GM18526 (cell line): ENCODE results near the gene NKAIN2.

ENCODE experiments used
- POLR2A ChIP-seq: IDR thresholded peaks from 3 replicates; pipeline ENCODE4 v1.6.1; 2011; ENCODE audit not compliant: insufficient read length; ENCODE audit errors: extremely low read depth

The NKAIN2 gene

GRCh38 chr6:124010574-124010973 lies 206.9 kb downstream of the NKAIN2 start:
- TF ChIP-seq POLR2A: no peak

GRCh38 chr6:124011180-124011579 lies 207.5 kb downstream of the NKAIN2 start:
- no peak for TF ChIP-seq POLR2A

GRCh38 chr6:124022641-124023040 lies 219.0 kb downstream of the NKAIN2 start:
- no peak for TF ChIP-seq POLR2A

GRCh38 chr6:124026694-124027093 lies 223.0 kb downstream of the NKAIN2 start:
- no peak for TF ChIP-seq POLR2A

- no peak for TF ChIP-seq POLR2A
Measured at GRCh38 chr6:124027392-124027791, 223.7 kb downstream of the NKAIN2 start.

GRCh38 chr6:124028117-124028516 lies 224.5 kb downstream of the NKAIN2 start:
- no peak for TF ChIP-seq POLR2A

GRCh38 chr6:124029567-124029966 lies 225.9 kb downstream of the NKAIN2 start:
- no peak for TF ChIP-seq POLR2A

GRCh38 chr6:124033501-124033900 lies 229.8 kb downstream of the NKAIN2 start:
- no peak for TF ChIP-seq POLR2A

- TF ChIP-seq POLR2A: no peak
Measured at GRCh38 chr6:124036384-124036783, 232.7 kb downstream of the NKAIN2 start.

- TF ChIP-seq POLR2A: no peak
Measured at GRCh38 chr6:124040655-124041054, 237.0 kb downstream of the NKAIN2 start.

GRCh38 chr6:124052120-124052519 lies 248.5 kb downstream of the NKAIN2 start:
- no peak for TF ChIP-seq POLR2A

- no peak for TF ChIP-seq POLR2A
Measured at GRCh38 chr6:124053315-124053714, 249.7 kb downstream of the NKAIN2 start.

- no peak for TF ChIP-seq POLR2A
Measured at GRCh38 chr6:124054034-124054433, 250.4 kb downstream of the NKAIN2 start.

GRCh38 chr6:124055395-124055794 lies 251.7 kb downstream of the NKAIN2 start:
- no peak for TF ChIP-seq POLR2A

GRCh38 chr6:124055963-124056362 lies 252.3 kb downstream of the NKAIN2 start:
- TF ChIP-seq POLR2A: no peak

GRCh38 chr6:124056407-124057334 lies 253.0 kb downstream of the NKAIN2 start:
- TF ChIP-seq POLR2A: no peak

GRCh38 chr6:124057461-124057860 lies 253.8 kb downstream of the NKAIN2 start:
- TF ChIP-seq POLR2A: no peak
